IPS DF 4.7 (cell line): ENCODE measurements around the gene CAMTA2.

Source experiments
- DNase-seq: peaks from one replicate; pipeline ENCODE4 v3.0.0-alpha.2; 2013; ENCODE audit warnings: low spot score; ENCODE audit errors: extremely low read depth

Gene CAMTA2

GRCh38 chr17:5002121-5002788 lies 14.8 kb upstream of the CAMTA2 start:
- DNase-seq = no peak

- no peak for DNase-seq
Measured at GRCh38 chr17:5000237-5000639, 12.8 kb upstream of the CAMTA2 start.

- no peak for DNase-seq
Measured at GRCh38 chr17:4999430-5000093, 12.1 kb upstream of the CAMTA2 start.

- no peak for DNase-seq
Measured at GRCh38 chr17:4998732-4999429, 11.4 kb upstream of the CAMTA2 start.

GRCh38 chr17:4998027-4998731 lies 10.7 kb upstream of the CAMTA2 start:
- DNase-seq = no peak

- no peak for DNase-seq
Measured at GRCh38 chr17:4997302-4998026, 10.0 kb upstream of the CAMTA2 start, which contains the start of the genes INCA1 and KIF1C. INCA1 (minus strand) TSS chr17:4997522; CDS start chr17:4994437, 3,085 bp downstream. KIF1C (plus strand) TSS chr17:4997950; CDS start chr17:5000247, 2,297 bp downstream.

- DNase-seq = no peak
Measured at GRCh38 chr17:4994081-4994595, 6.7 kb upstream of the CAMTA2 start.

GRCh38 chr17:4987767-4988567 lies 492 bp upstream of the CAMTA2 start:
- DNase-seq = no peak

- DNase-seq = no peak
Measured at GRCh38 chr17:4986403-4986802, 1.1 kb downstream of the CAMTA2 start.

- DNase-seq = no peak
Measured at GRCh38 chr17:4982305-4982704, 5.2 kb downstream of the CAMTA2 start.

- no peak for DNase-seq
Measured at GRCh38 chr17:4980644-4981216, 6.7 kb downstream of the CAMTA2 start.

- no peak for DNase-seq
Measured at GRCh38 chr17:4978726-4979125, 8.7 kb downstream of the CAMTA2 start.

- no peak for DNase-seq
Measured at GRCh38 chr17:4974115-4974670, 13.3 kb downstream of the CAMTA2 start.

GRCh38 chr17:4973256-4974114 lies 14.0 kb downstream of the CAMTA2 start:
- no peak for DNase-seq

GRCh38 chr17:4972752-4973151 lies 14.7 kb downstream of the CAMTA2 start:
- no peak for DNase-seq

- DNase-seq = no peak
Measured at GRCh38 chr17:4972322-4972721, 15.2 kb downstream of the CAMTA2 start.

GRCh38 chr17:4971826-4972225 lies 15.6 kb downstream of the CAMTA2 start:
- no peak for DNase-seq

GRCh38 chr17:4970273-4970672 lies 17.2 kb downstream of the CAMTA2 start:
- no peak for DNase-seq
